Measurements from ENCODE around the gene ADGRG6.

ADGRG6 gene

DNA sequence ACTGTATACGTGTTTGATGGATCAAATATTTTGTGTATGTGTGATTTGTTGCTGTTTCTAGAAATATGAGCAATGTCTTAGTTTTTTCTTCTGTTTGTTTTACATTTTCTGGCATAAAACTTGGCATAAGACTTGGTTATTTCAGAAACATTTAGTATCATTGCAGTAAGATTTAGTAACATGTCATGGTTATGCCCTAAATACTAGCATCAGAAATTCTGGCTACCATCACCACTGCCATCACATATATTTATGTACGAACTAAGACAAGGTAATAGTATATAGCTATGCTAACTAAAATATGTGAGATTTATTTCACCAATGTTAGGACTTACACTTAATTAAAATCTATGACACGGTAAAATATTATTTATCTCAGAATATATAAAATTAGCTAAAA lies 10.3 kb upstream of the ADGRG6 start:
- DNase-seq (ENCODE audit: low spot score): no peak

DNA sequence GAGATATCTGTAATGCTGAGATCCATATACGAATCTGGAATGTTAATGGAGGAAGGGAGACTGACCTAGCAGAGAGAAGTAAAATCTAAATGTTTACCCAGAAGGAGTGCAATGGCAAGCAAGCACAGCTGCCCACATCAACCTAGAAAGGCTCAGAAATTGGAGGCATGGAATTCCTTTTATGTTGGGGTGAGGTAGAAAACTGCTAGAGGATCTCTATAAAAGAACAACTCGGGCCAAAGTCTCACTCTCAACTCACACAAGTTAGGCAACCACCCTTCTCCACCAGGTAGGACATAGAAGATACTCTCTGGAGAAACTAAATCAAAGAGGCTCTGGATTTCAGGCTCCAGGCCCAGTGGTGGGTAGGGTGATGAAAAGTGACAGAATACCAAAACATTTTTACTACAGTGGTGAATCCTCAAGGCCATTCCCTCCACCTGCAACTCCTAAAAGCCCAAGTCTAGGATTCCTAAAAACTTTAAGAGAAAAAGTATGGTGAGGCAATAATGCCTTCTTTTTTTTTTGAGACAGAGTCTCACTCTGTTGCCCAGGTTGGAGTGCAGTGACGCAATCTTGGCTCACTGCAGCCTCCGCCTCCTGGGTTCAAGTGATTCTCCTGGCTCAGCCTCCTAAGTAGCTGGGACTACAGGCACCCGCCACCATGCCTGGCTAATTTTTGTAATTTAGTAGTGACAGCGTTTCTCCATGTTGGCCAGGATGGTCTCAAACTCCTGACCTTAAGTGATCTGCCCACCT lies 9.5 kb upstream of the ADGRG6 start:
- no peak for DNase-seq (ENCODE audit: low spot score)

DNA sequence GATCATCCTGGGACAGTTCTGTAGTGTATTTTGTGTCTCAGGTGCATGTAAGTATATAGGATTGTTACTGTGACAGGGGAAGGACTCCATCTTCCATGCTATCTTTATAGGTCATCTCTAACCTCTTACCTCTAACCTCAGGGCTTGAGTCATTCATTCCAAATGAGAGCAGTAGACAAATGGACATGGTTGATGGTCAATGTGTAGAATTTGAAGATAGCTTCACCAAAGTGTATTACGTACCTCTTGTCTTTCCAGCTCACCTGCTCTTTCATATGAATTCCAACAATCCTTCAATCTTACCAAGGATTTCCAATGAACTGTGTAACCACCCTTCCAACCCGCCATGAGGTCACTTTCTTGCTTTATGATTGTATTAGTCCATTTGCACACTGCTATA lies 8.7 kb upstream of the ADGRG6 start:
- DNase-seq (ENCODE audit: low spot score): no peak

DNA sequence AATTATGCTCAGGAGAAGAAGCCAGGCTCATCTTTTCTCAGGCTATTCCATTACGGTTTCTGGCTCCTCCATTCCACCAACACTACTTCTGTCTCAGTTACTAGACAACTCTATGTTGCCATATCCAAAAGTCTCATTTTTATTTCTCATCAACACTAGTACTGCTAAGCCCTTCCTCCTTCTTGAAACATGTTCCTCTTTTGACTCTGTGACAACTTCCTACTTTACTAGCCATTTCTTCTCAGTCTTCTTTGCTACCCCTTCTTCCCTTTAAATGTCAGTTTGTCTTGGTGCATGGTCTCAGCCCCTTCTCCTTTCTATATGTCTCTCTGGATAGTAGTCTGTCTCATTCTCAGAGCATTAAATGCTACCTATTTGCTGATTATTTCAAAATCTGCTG lies 7.1 kb upstream of the ADGRG6 start:
- DNase-seq (ENCODE audit: low spot score): no peak

DNA sequence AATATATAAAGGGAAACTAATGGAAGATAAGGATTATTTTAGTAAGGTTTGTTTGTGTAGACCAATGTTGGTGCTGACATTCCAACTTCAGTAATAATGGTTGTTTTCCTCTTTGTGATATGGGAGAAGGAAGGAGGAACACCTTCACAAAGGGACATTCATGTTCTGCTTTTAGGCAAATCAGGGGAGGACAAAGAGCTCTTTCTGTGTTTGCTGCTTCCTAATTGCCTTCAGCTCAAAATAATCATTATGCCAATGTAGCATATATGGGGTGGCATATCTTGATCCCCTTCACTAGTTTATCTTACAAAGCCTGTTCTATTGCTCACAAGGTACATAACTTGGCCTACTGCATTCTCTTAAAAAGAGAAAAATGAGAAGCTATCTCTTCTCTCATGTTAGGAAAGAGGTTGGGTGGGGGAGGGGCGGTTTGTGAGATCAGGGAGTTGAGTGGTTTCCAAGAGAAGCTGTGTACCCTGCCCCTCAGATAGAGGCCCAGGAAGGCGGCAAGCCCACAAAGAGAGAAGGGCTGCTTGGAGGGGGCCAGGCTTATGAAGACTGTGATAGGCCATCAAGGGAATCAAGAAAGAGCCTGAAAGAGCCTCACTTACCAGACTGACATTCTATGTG lies 4.7 kb upstream of the ADGRG6 start:
- no peak for DNase-seq (ENCODE audit: low spot score)

DNA sequence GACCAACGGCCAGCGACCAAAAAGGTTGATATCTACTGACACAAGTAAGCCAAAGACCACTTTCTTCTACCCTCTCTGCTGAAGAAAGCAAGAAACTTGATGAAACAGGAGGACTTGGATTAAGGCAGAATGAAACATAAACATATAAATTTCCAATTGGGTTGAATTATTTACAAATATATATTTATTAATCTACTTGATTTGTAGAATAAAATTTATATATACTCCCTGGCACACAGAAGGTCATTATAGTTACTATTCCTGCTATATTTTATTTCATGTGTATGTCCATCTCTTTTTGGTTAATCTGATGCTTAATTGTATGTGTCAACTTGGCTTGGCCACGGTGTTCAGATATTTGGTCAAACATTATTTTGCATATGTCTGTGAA lies 4.2 kb upstream of the ADGRG6 start:
- no peak for DNase-seq (ENCODE audit: low spot score)

DNA sequence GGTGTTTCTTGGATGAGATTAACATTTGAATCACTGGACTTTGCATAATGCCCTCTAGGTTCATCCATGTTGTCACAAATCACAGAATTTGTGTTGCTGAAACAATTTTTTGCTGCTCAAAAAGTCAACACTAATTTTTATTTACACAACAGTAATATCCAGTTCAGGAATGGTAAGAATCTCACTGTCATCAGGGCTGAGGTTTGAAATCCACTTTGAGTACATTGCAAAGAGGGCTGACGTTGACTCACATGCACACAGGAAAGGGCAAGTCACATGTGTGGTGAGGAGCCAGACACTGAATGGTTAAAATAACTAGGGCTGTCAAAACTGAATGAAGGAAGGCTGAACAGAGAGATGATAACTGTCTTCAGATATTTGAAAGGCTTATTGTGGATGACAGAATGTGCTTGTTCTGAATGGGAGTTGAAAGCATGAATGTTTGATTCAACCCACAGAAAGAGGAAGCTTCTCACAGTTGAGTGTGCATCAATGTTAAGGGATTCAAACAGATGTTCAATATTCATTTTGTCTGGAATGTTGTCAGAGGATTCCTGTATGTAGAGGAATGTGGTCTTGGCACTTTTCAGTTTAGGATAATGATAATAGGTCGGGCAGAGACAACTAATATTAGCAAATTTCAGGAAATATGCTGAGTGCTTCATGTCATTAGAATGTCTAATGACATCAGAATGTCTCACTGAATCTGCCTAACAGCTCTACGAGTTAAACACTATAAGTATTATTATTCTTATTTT lies 3.6 kb upstream of the ADGRG6 start:
- no peak for DNase-seq (ENCODE audit: low spot score)

DNA sequence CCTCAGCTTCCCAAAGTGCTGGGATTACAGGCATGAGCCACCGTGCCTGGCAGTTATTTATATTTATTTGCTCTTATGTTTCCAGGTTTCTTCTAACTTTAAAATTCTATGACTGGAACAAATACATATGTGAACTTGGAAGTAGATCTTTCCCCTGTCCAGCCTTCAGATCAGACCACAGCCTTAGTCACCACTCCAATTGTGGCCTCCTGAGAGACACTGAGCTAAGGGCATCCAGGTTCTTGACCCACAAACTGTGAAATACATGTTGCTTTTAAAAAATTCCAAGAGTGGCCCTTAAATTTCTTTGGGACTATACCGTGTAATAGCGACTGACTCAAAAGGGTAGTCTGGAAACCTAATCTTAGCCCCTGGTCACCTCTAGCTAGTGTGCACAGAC lies 1.5 kb upstream of the ADGRG6 start:
- DNase-seq (ENCODE audit: low spot score): no peak

DNA sequence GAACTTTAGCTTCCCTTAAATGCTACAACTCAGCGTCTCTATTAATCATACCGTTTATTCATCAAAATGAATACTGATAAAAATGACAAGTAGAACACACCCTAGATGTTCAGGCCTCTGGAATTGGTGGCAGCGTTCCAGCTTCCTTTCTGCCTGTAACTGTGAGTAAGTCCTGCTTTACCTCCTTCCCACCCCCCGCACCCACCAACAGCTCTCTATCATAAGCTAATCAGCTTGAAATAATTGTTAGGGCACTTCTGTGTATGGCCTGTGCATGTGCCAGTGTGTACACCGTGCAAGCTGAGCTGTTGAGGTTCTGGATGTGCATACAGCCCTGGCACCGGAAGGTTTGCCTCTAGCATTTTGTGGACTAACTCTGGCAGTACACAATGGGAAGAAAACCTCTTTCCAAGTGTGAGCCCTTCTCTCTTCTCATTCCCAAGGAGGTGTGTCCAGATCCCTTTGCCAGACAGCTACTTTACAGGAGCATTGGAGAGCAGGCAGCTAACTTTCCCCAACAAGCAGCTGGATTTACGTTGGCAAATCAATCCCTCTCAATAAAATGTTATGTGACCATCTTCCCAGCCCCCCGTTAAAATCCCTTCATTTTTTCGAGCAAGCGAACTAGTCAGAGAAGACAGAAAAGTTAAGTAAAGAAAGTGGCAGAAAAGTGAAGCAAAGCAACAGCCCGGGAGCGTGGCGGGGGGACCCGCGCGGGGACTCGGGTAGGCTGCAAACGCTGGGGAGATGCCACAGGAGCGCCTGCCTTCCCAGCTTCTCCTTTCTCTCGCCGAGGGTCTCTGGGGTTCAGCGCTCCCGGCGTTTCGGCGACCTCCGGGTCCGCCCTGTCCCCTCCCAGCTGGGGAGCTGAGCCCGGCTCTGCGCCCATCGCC lies 803 bp upstream of the ADGRG6 start:
- no peak for DNase-seq (ENCODE audit: low spot score)

DNA sequence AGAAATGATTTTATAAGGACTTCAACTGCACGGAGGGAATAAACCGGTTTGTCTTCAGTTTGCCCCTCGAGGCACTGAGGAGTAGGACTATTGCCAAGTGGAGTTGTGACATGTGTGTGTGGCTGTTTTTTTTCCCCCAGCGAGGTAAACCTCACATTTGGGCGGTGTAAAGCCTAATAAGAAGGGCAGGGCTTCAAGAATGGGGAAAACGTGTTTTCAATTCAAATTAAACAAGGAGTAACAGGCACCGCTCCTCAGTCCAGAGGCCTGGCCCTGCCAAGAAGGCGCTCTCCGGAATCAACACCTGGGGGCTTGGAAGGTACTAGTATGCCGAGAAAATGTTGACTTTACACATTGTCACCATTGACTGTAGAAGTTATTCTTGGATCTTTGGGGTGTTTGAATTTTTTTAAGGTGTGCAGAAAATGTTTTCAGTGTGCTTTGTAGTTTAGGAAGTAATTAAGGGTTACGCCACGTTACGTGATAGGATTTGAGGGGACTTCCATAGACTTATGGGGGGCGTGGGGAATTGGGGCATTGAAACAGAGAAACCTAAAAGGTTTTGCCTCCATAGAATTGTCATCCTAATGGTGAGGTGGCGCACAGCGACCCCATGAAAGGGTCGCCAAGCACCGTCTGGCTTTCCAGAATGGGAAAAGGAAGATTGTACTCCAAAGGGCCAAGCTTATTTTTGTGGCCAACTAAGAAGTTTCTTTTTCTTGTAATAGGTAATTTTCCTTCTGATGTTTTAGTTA lies 791 bp downstream of the ADGRG6 start:
- no peak for DNase-seq (ENCODE audit: low spot score)

DNA sequence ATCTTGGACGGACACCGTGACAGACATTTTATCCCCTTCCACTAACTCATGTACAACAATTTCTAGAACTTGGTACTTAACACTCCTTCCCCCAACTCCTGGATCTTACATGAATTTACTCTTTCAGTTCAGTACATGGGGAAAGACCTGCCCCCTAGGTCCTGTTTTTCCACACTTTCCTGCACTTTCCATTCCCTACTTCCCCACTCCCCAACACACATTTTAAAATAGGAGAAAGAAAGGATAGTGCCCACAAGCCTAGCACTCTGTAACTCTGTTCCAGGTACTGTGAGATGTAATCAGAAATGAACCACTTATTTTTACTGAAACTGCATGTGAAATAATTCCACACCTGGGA lies 1.3 kb downstream of the ADGRG6 start:
- DNase-seq (ENCODE audit: low spot score): no peak

DNA sequence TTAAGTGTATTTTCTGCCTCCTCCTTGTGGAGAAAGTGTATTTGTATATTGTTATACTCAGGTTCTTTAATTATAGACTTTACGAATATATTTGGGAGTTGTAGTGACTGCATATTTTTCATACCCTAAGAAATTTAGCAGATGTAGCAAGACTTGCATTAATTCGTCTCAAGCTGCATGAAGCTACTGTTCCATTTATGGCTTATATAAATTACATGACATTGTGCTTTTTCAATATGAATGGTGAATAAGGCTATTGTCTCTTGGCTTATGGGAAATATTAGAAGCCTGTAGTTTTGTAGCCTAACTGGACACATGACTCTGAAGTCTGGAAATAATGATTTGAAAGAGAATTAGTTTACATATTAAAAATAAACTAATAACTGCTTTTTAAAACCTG lies 2.4 kb downstream of the ADGRG6 start:
- no peak for DNase-seq (ENCODE audit: low spot score)

DNA sequence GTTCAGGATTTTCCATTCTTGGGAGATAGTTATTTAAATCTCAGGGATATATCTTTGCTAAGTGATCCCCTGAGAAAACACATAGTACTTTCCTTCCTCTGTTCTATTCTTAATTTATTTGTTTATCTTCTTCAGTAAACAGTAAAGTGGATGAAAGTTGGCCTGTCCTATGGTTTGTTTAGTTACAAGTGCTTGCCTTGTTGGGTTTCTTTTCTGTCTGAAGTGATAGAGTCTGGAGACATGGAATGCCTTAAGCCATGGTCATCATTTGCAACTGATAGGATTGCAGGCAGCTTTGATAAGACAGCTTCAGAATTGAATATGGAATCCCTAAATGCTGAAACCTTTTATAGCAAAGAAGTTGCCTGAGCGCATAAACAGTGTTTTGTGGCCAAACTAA lies 4.9 kb downstream of the ADGRG6 start:
- no peak for DNase-seq (ENCODE audit: low spot score)

DNA sequence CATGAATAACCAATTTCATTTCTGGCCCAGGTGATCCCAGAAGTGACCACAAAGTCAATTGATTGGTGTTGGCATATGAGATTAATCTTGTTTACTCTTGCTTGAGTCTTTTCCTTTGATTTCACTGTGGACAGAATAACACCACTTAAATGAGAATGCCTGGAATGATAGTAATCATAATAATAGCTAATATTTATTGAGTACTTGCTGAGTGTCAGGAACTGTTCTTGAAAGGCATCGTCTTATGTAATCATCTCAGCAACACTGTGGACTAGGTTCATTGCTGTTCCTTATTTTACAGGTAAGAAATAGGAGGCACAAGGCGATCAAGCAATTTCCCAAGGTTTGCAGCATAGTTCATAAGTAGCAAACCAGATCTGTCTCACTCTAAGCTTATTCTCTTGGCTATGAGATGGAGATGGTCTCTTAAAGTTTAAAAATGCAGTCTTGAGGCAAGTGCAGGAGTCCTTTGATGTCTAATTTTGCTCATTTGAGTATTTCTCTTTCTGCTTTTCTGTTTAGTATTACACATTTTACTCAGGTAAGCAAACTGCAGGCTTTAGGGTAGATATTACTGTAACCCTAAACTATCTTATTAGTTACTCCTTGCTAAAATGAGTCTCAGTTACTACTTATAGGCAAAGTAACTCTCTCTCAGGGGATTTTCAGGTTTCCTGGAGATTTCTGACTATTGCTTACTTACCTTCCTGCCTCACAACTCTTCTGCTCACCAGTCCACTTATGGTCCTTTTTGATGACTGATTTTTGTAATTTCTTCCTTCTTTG lies 6.3 kb downstream of the ADGRG6 start:
- no peak for DNase-seq (ENCODE audit: low spot score)

DNA sequence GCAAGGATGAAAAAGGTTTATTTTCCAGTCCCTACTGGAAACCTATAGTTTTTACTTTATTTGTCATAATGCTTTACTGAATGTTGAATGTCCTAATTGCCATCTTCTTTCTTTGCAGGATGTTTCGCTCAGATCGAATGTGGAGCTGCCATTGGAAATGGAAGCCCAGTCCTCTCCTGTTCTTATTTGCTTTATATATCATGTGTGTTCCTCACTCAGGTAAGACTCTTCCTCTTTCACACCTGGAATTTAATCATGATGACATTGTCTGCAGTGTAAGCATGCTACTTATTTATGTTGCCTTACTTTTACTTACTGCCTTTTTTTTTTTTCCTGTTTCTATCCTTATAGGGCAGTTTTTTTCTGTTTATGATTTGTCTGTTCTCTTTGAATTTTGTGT lies 7.6 kb downstream of the ADGRG6 start:
- no peak for DNase-seq (ENCODE audit: low spot score)

DNA sequence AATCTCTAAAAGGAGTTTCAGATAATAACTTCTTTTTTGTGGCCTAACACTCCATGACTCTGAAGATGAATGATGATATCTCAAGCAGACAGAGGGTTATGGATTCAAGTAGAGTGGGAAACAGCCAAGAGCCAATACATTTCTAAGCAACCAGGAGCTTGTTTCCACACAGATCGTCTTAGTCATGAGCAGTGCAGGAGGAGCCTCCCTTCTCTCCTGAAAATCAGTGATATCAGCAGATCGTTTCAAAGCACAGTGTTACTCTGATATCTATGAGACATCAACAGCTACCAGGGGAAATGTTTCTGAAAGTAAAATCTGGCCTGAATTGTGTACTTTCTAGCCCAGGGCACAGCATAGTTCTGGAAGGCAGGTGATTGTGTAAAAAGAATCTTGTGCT lies 11.5 kb downstream of the ADGRG6 start:
- no peak for DNase-seq (ENCODE audit: low spot score)

DNA sequence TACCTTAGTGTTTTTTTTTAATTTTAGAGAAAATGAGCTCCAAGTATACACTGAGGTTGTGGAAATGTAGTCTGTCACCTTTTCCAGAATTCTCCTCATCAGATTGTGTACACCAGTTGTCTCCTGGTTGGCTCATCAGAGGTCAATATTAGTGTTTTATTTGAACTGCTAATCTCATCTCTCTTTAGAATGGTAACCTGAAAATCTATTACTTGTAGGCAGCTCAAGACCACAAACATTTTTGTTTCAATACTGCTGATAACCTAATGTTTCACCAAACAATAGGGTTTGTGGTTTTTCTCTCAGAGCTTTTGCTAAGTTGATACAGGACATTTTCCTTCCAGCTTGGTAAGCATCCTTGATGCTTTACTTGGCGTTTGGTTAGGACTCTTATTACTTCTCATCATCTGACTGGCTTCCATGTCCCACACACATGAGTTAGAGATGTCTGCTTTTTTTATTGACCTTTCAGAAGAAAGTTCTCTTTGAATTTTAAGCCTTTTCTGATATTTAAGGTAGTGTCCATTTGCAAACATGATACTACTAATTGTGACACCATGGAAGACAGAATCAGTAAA lies 15.1 kb downstream of the ADGRG6 start:
- no peak for DNase-seq (ENCODE audit: low spot score)

DNA sequence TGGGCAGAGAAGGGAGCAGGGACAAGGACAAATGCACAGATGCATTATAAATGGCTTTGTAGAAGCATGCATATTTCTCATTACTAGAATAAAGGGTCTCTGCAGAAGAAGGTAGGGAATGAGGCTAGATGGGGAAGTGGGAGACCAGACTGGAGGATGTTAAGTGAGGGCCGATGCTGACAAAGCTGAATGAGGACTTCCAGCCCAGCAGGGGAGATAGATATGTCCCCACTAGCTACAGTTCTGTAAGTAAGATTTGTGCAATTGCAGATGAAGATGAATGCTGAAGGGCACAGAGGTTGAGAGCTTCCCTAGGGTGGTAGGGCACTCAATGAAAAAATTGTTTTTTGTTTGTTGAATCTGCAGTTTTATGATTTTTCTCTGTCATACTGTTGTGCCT lies 16.9 kb downstream of the ADGRG6 start:
- no peak for DNase-seq (ENCODE audit: low spot score)

DNA sequence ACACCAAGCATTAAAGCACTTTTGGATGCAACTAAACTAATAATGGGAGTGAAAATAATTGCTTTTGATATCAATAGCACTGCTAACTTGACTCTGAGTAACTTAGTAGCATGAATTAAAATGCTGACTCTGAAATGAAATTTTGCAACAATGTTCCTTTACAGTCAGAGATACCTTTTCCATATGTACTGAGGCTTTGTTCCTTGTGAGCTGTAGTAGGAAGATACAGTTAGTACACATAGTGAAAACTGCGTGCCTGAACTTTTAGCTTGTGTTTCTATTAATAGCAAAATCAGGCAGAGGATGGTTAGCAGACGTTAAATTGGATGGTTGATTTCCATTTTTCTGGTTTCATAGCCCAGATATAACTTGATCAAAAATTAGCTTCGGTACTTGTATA lies 18.6 kb downstream of the ADGRG6 start:
- no peak for DNase-seq (ENCODE audit: low spot score)

DNA sequence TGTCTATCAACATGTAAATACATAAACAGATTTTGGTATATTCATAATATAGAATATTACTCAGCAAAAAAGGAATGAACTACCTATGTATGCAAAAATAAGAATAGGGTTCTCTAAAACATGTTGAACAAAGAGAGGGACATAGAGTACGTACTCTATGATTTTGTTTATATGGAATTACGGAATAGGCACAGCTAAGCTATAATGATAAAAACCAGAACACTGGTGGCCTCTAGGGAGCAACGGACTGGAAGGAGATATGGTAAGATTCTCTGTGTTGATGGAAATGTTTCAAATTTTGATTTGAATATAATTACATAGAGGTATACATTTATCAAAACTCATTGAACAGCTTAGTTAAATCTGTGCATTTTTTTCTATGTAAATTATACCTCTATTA lies 19.6 kb downstream of the ADGRG6 start:
- no peak for DNase-seq (ENCODE audit: low spot score)

DNA sequence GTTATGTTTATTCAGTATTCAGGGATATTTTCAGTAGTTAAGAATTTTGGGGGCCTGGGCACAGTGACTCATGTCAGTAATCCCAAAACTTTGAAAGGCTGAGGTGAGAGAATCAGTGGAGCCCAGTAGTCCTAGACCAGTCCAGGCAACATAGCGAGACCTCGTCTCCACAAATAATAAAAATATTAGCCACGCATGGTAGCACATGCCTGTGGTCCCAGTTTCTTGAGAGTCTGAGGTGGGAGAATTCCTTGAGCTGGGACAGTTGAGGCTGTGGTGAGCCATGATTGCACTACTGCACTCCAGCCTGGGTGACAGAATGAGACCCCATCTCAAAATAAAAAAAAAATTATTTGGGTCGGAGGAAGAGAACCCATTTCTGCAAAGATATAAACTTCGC lies 20.3 kb downstream of the ADGRG6 start:
- DNase-seq (ENCODE audit: low spot score): no peak
